Measurements from ENCODE around the gene FAM222A. TPM values are rescaled to one million over a fixed set of nuclear protein-coding genes. Genes with fewer than 3 reads are reported as not detected.

FAM222A gene
- total and polyA plus RNA-seq, 2 of the 8 experiments (the other 6 are each of a cell fraction or from before 2014, with no cell fraction given): 0.94 to 1.1 TPM

GRCh38 chr12:109708939-109709338, 4.7 kb upstream of the FAM222A start:
- 0 out of 2 replicates have a peak overlapping the region, but pooled peaks have one; percentile 10 for H2BK15ac ChIP-seq (ENCODE audit: low read length)
- peak overlapping the region; percentile 66; the same call in 1 of the 2 replicates for H2AFZ ChIP-seq (ENCODE audit: low read length)
- no peak for FAIRE-seq
- H3K36me3 ChIP-seq (ENCODE audit: control insufficient read depth in 2 of 4, insufficient read depth in 4 of 4, low read length in 3 of 4): no peaks in the 10 kb centered on the region
- H3K23ac ChIP-seq (ENCODE audit: insufficient read length): no peak overlapping the region
- peaks cover under 1% of the 10 kb centered on the region; the same call in 1 of the 2 replicates for H3K23me2 ChIP-seq (ENCODE audit: low read depth, low read length)
- H3K4ac ChIP-seq (replicated peaks; ENCODE audit: insufficient read length, low read depth, low read length): no peak overlapping the region
- H4K91ac ChIP-seq (replicated peaks; ENCODE audit: insufficient read length, low read length): no peak overlapping the region
- peak overlapping the region; percentile 17; the same call in 1 of the 2 replicates for H2BK12ac ChIP-seq (ENCODE audit: low read depth, low read length)
- WGBS, 2 experiments (ENCODE audit: extremely low coverage in 1 of 2, insufficient coverage in 1 of 2, insufficient read length in 1 of 2, insufficient replicate concordance in 2 of 2, low coverage in 1 of 2, low lambda C conversion rate in 2 of 2, missing lambda C conversion rate in 1 of 2): 84% methylated on average over 4 of the region's 5 CpGs; no CpG with 5 or more reads in 1 of the 2 experiments
- DNase-seq (ENCODE audit: low read depth in 1 of 2, low spot score in 2 of 2): no peak
- no peak overlapping the region for H2AK5ac ChIP-seq (ENCODE audit: low read depth, low read length)
- H3K56ac ChIP-seq (replicated peaks; ENCODE audit: insufficient read length, low read depth, low read length): no peak overlapping the region
- H3K79me1 ChIP-seq (ENCODE audit: low read depth, low read length): no peaks in the 10 kb centered on the region
- no peak overlapping the region for H3K14ac ChIP-seq (ENCODE audit: insufficient read length)
- no peak overlapping the region for H4K5ac ChIP-seq (ENCODE audit: insufficient read length, low read depth, low read length)
- H3K9me3 ChIP-seq (ENCODE audit: insufficient read depth in 2 of 2, low read depth in 1 of 2, low read length in 1 of 2): no peaks in the 10 kb centered on the region
- 0 out of 7 replicates have a peak overlapping the region, but pooled peaks of 1 of the 4 experiments have one; percentile 24 for H3K9ac ChIP-seq (replicated peaks in 1 of 4; ENCODE audit: extremely low read depth in 1 of 4, low read depth in 3 of 4, low read length in 3 of 4)
- CTCF ChIA-PET (ENCODE audit: partially characterized antibody): interaction anchor here (0.6 to 1.8 kb wide), 10 partner anchors 10 to 187 kb away, joined by 3 to 12 read pairs (median 3); no protein-coding TSS in a partner anchor
- H3K79me2 ChIP-seq (ENCODE audit: control insufficient read depth in 1 of 2, insufficient read depth in 2 of 2, low read length in 2 of 2): no peaks in the 10 kb centered on the region
- no peaks in the 10 kb centered on the region for H4K20me1 ChIP-seq (replicated peaks in 1 of 2; ENCODE audit: control insufficient read depth in 1 of 2, insufficient read depth in 2 of 2, low read length in 2 of 2)
- POLR2A ChIA-PET (ENCODE audit: partially characterized antibody): interaction anchor here (1.1 to 1.6 kb wide), 2 partner anchors 11 to 38 kb away, joined by 3 read pairs; no protein-coding TSS in a partner anchor
- peak overlapping the region; percentile 32; the same call in 1 of the 2 replicates for H3K18ac ChIP-seq (ENCODE audit: extremely low read depth, low read length)
- no peak overlapping the region for H2BK20ac ChIP-seq (ENCODE audit: low read length)
- H3K4me3 ChIP-seq (ENCODE audit: extremely low read depth in 1 of 4, insufficient read depth in 2 of 4, low read depth in 3 of 4, low read length in 4 of 4): no peak overlapping the region
- H2BK5ac ChIP-seq (ENCODE audit: low read depth, low read length): no peak overlapping the region
- H3K4me1 ChIP-seq (replicated peaks in 1 of 4; ENCODE audit: control insufficient read depth in 3 of 4, insufficient read depth in 4 of 4, low read length in 3 of 4): peaks cover 3 to 16% (median 8%) of the 10 kb centered on the region in 4 experiments; a peak in 6 of 7 replicates
- H3K4me2 ChIP-seq (ENCODE audit: insufficient read depth in 1 of 2, low read depth in 2 of 2, low read length in 2 of 2): no peak overlapping the region; a peak in 1 of 4 replicates
- no peak overlapping the region for H4K8ac ChIP-seq (ENCODE audit: extremely low read depth, insufficient read depth, low read length)
- H3K27me3 ChIP-seq (replicated peaks in 1 of 4; ENCODE audit: control insufficient read depth in 3 of 4, extremely low read depth in 1 of 4, insufficient read depth in 3 of 4, low read length in 3 of 4): peaks cover 0 to 15% (median 11%) of the 10 kb centered on the region in 4 experiments; a peak in 5 of 7 replicates
- H3K27ac ChIP-seq (ENCODE audit: low read depth, low read length): peak overlapping the region; percentile 31; the same call in 1 of the 2 replicates
- no peak overlapping the region for H2BK120ac ChIP-seq (replicated peaks; ENCODE audit: low read depth, low read length)
- no peak for TF ChIP-seq MAFK (IDR thresholded peaks at IDR 0.05; ENCODE audit: low read depth, low read length)
